HG02588 (cell line): ENCODE results near the gene HAS3.

Experiments
- ATAC-seq: cut with Tn5 transposase; IDR thresholded peaks from one replicate; pipeline ENCODE4 v1.9.1; 2021; ENCODE audit warnings: mild to moderate bottlenecking, moderate library complexity; ENCODE audit not compliant: unreplicated experiment

HAS3 gene

GRCh38 chr16:69089091-69089910 lies 16.2 kb upstream of the HAS3 start:
- no peak for ATAC-seq

GRCh38 chr16:69093974-69094373 lies 11.5 kb upstream of the HAS3 start:
- no peak for ATAC-seq

- no peak for ATAC-seq
Observed at GRCh38 chr16:69094501-69094900, 11.0 kb upstream of the HAS3 start.

GRCh38 chr16:69095193-69095592 lies 10.3 kb upstream of the HAS3 start:
- no peak for ATAC-seq

GRCh38 chr16:69100071-69100691 lies 5.3 kb upstream of the HAS3 start:
- no peak for ATAC-seq

GRCh38 chr16:69106491-69107315 lies 1.2 kb downstream of the HAS3 start:
- ATAC-seq = no peak

GRCh38 chr16:69107316-69107962 lies 2.0 kb downstream of the HAS3 start:
- ATAC-seq = no peak

- no peak for ATAC-seq
Observed at GRCh38 chr16:69108064-69108904, 2.8 kb downstream of the HAS3 start.

- ATAC-seq = no peak
Observed at GRCh38 chr16:69108905-69109252, 3.4 kb downstream of the HAS3 start.

- no peak for ATAC-seq
Observed at GRCh38 chr16:69109486-69110270, 4.2 kb downstream of the HAS3 start.

- no peak for ATAC-seq
Observed at GRCh38 chr16:69110406-69110805, 5.0 kb downstream of the HAS3 start.

GRCh38 chr16:69111216-69111875 lies 5.9 kb downstream of the HAS3 start:
- no peak for ATAC-seq

- no peak for ATAC-seq
Observed at GRCh38 chr16:69111876-69112230, 6.4 kb downstream of the HAS3 start.

- no peak for ATAC-seq
Observed at GRCh38 chr16:69112285-69113129, 7.1 kb downstream of the HAS3 start.

GRCh38 chr16:69113216-69113615 lies 7.8 kb downstream of the HAS3 start:
- no peak for ATAC-seq

GRCh38 chr16:69114346-69114975 lies 9.0 kb downstream of the HAS3 start:
- no peak for ATAC-seq

- no peak for ATAC-seq
Observed at GRCh38 chr16:69114976-69115355, 9.5 kb downstream of the HAS3 start.

GRCh38 chr16:69115361-69115760 lies 9.9 kb downstream of the HAS3 start:
- no peak for ATAC-seq
